Body of pancreas (tissue), 4 donors: ENCODE measurements around the gene DEF6. TPM values are rescaled to one million over a fixed set of nuclear protein-coding genes. Genes with fewer than 3 reads are reported as not detected.

Experiments
- ATAC-seq: fragments of 150-250 bp; one replicate; pipeline ENCODE4 v1.9.1; 2016
- DNase-seq, 4 donors: peaks; one replicate each; pipeline ENCODE4 v3.0.0-alpha.2; 2019
- H3K27ac ChIP-seq, 4 donors: fragments of 200-600 bp; sonication (generic); 1 replicate in 3 of 4; 2 replicates in 1 of 4; pipeline versions ENCODE4 v1.5.1 to v1.6.1; 2016 to 2019; ENCODE audit warnings: mild to moderate bottlenecking in 1 of 4, mixed read lengths in 1 of 4, moderate library complexity in 1 of 4
- H3K27me3 ChIP-seq, 2 donors: fragments of 200-600 bp; sonication (generic); one replicate each; pipeline ENCODE4 v1.6.0; 2016; ENCODE audit warnings: mild to moderate bottlenecking in 1 of 2
- H3K36me3 ChIP-seq, 2 donors: fragments of 200-600 bp; sonication (generic); replicated peaks in 1 of 2; 2 replicates each; pipeline ENCODE4 v1.5.1; 2016; ENCODE audit warnings: low read depth in 2 of 2; ENCODE audit not compliant: insufficient read depth in 1 of 2
- H3K4me1 ChIP-seq: fragments of 200-600 bp; sonication (generic); one replicate; pipeline ENCODE4 v1.6.0; 2016
- H3K4me3 ChIP-seq, 2 donors: fragments of 200-600 bp; sonication (generic); 1 replicate in 1 of 2; 2 replicates in 1 of 2; pipeline ENCODE4 v1.5.1; 2016 to 2019
- H3K9me3 ChIP-seq, 3 donors: fragments of 200-600 bp; sonication (generic); 1 replicate in 2 of 3; 2 replicates in 1 of 3; pipeline ENCODE4 v1.5.1; 2016
- POLR2A ChIP-seq, 3 donors: fragments of 450-650 bp; IDR thresholded peaks; one replicate each; pipeline ENCODE4 v1.6.1; 2016; ENCODE audit warnings: antibody characterized with exemption in 3 of 3, mild to moderate bottlenecking in 2 of 3
- WGBS, 2 donors: methylation state at CpG; one replicate each; pipeline ENCODE4 v1.1.5; 2017; 5-methylcytosine and 5-hydroxymethylcytosine counted together
- intact Hi-C: fragments of 100-400 bp; cut with DNase I; formaldehyde crosslinking; loops from one replicate; pipeline ENCODE4 v1.15.1; 2023
- total RNA-seq, 2 donors: library from RNA; depleted of rRNA; stranded (reverse); fragments of >200 nt; gene quantifications; one replicate each; pipeline ENCODE4 v1.1.0, GENCODE V29; 2016
- TF ChIP-seq, protein P1 (sequence below), 7 experiments: fragments of 450-650 bp in 4 of 7; fragments of 200-600 bp in 3 of 7; sonication (generic) in 3 of 7; IDR thresholded peaks; one replicate each; pipeline ENCODE4 v1.5.1; 2016 to 2019; ENCODE audit warnings: antibody characterized with exemption in 7 of 7

The DEF6 gene
- total RNA-seq, 2 donors from 2014 or later: 10.2 to 23.3 TPM

- peak overlapping the region in 2 of 4 donors; percentile 38 to 58 for H3K27ac ChIP-seq
- no peaks in the 10 kb centered on the region for H3K36me3 ChIP-seq
- no peaks in the 10 kb centered on the region for H3K9me3 ChIP-seq
- no peak overlapping the region for H3K4me3 ChIP-seq
- intact Hi-C loops: no loop called here
- DNase-seq (no peak), ATAC-seq (no peak)
- peaks cover 6% of the 10 kb centered on the region for H3K4me1 ChIP-seq
- TF ChIP-seq POLR2A (IDR thresholded peaks at IDR 0.05): no peak
- TF ChIP-seq, protein P1, sequence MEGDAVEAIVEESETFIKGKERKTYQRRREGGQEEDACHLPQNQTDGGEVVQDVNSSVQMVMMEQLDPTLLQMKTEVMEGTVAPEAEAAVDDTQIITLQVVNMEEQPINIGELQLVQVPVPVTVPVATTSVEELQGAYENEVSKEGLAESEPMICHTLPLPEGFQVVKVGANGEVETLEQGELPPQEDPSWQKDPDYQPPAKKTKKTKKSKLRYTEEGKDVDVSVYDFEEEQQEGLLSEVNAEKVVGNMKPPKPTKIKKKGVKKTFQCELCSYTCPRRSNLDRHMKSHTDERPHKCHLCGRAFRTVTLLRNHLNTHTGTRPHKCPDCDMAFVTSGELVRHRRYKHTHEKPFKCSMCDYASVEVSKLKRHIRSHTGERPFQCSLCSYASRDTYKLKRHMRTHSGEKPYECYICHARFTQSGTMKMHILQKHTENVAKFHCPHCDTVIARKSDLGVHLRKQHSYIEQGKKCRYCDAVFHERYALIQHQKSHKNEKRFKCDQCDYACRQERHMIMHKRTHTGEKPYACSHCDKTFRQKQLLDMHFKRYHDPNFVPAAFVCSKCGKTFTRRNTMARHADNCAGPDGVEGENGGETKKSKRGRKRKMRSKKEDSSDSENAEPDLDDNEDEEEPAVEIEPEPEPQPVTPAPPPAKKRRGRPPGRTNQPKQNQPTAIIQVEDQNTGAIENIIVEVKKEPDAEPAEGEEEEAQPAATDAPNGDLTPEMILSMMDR (IDR thresholded peaks at IDR 0.05): no peak
- WGBS, 2 donors: 77 to 92% methylated on average over 1 to 2 of the region's 2 CpGs
- H3K27me3 ChIP-seq: no peaks in the 10 kb centered on the region
Measured at GRCh38 chr6:35368038-35368887, 70.6 kb downstream of the DEF6 start.

DNA sequence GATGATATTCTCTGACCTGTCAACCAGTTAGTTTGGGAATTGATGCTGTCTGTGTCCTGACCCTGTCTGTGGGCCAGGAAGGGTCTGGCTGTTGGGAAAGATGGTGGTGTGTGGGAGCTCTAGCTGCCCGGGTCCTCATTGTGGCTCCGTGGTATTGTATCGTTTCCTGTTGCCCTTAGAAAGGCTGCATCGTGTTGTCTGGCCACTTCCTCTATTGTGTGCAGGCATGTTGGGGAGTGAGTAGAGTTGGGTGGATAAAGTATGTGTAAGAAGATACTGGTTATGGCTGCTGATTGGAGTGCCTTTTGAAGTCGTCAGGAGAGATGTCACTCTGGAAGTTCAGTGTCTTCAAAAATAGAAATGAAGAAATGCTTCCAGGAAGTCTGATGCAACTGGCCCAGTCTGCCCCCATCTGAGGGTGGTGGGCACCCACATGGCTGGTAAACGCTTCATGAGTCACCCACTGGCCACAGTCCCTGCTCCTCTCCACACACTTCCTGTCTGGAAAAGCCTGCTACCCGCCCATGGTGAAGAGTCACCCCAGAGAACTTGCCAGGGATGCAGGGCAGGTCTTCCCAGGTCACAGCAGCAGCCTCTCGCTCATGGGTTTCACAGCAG is 72.6 kb downstream of the DEF6 start:
- H3K36me3 ChIP-seq: no peaks in the 10 kb centered on the region
- no peak overlapping the region for H3K4me3 ChIP-seq
- H3K27me3 ChIP-seq: no peaks in the 10 kb centered on the region
- H3K4me1 ChIP-seq: peaks cover 6% of the 10 kb centered on the region
- peak overlapping the region in 2 of 4 donors; percentile 23 to 51 for H3K27ac ChIP-seq
- WGBS, 2 donors: 58 to 78% methylated on average over 8 of the region's 8 CpGs
- intact Hi-C loops: no loop called here
- H3K9me3 ChIP-seq: no peaks in the 10 kb centered on the region
- TF ChIP-seq, protein P1 (IDR thresholded peaks at IDR 0.05): no peak
- TF ChIP-seq POLR2A (IDR thresholded peaks at IDR 0.05): no peak
- peak; percentile 64 for ATAC-seq
- peak; percentile 19 to 80 (median 26) for DNase-seq

- peak; percentile 22 for ATAC-seq
Measured at GRCh38 chr6:35370785-35371493, 73.3 kb downstream of the DEF6 start.

More at GRCh38 chr6:35370785-35371493, 73.3 kb downstream of the DEF6 start:
- TF ChIP-seq, protein P1 (IDR thresholded peaks at IDR 0.05): no peak
- no peak for TF ChIP-seq POLR2A (IDR thresholded peaks at IDR 0.05)
- 77 to 82% methylated on average over 9 of the region's 9 CpGs for WGBS, 2 donors
- no peak overlapping the region for H3K4me3 ChIP-seq
- no peaks in the 10 kb centered on the region for H3K9me3 ChIP-seq
- H3K4me1 ChIP-seq: peaks cover 6% of the 10 kb centered on the region
- no peaks in the 10 kb centered on the region for H3K27me3 ChIP-seq
- intact Hi-C loops: no loop called here
- H3K36me3 ChIP-seq: no peaks in the 10 kb centered on the region
- peak in 1 of 4 donors; percentile 58 for DNase-seq
- H3K27ac ChIP-seq: peak overlapping the region in 2 of 4 donors; percentile 23 to 51

Other genes starting within 250 kb of the DEF6 start
- gene TCP11, start 156.5 kb upstream of the DEF6 start, total RNA-seq: not detected
- under 1 TPM in 1 of 2 donors, not detected in 1; 0.33 TPM for gene SCUBE3, start 83.9 kb upstream of the DEF6 start, total RNA-seq
- 10 to 100 TPM; 34.2 to 56.7 TPM for gene ZNF76, start 38.1 kb upstream of the DEF6 start, total RNA-seq
- gene PPARD, start 44.7 kb downstream of the DEF6 start, total RNA-seq: 10 to 100 TPM in 1 of 2 donors, 1 to 10 TPM in 1; 6.0 to 11.2 TPM
- gene FANCE, start 154.5 kb downstream of the DEF6 start, total RNA-seq: 1 to 10 TPM; 4.9 to 9.2 TPM
- 100 to 1,000 TPM; 563 to 782 TPM for gene RPL10A, start 170.6 kb downstream of the DEF6 start, total RNA-seq
- gene TEAD3, start 199.3 kb downstream of the DEF6 start, total RNA-seq: 1 to 10 TPM; 6.5 to 8.9 TPM
- not detected for gene TULP1, start 215.1 kb downstream of the DEF6 start, total RNA-seq